ENCODE measurements around the gene CDH23. TPM values are rescaled to one million over a fixed set of nuclear protein-coding genes. Genes with fewer than 3 reads are reported as not detected.

Gene CDH23
- total and polyA plus RNA-seq, 12 donors, result 1.7 to 20.2 (median 7.8) TPM

DNA sequence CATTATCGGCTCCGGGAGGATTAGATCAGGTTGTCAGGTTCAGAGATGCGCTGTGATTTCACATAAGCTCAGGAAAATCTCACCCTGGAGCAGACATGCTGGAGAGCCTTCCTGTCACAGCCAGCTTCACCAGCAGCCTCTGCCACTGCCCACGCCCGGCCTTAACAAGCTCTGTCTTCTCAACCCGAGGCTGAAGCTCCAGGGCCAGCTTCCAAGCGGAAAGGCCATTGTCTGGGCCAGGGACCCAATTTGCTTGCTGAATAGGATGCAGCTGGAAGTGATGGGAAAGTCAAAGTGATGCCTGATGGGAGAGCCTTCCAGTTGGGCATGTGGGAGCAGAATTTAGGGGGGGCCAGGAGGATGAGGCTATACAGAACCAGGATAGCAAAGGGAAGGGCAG is 286.6 kb downstream of the CDH23 start:
- 68 to 86% (median 73%) methylated on average over 5 to 7 of the region's 7 CpGs for WGBS, 4 donors
- Histone ChIP-seq H3K36me3 (replicated peaks in 1 of 2) (no peaks in the 10 kb centered on the region), H3K4me1 (replicated peaks in 1 of 2) (no peaks in the 10 kb centered on the region), H3K27me3 (no peaks in the 10 kb centered on the region), H3K9me3 (replicated peaks in 1 of 3) (no peaks in the 10 kb centered on the region), H3K4me3 (no peak overlapping the region), H3K27ac (no peak overlapping the region)
- TF ChIP-seq POLR2A (IDR thresholded peaks at IDR 0.05), result no peak
- TF ChIP-seq, protein P1, sequence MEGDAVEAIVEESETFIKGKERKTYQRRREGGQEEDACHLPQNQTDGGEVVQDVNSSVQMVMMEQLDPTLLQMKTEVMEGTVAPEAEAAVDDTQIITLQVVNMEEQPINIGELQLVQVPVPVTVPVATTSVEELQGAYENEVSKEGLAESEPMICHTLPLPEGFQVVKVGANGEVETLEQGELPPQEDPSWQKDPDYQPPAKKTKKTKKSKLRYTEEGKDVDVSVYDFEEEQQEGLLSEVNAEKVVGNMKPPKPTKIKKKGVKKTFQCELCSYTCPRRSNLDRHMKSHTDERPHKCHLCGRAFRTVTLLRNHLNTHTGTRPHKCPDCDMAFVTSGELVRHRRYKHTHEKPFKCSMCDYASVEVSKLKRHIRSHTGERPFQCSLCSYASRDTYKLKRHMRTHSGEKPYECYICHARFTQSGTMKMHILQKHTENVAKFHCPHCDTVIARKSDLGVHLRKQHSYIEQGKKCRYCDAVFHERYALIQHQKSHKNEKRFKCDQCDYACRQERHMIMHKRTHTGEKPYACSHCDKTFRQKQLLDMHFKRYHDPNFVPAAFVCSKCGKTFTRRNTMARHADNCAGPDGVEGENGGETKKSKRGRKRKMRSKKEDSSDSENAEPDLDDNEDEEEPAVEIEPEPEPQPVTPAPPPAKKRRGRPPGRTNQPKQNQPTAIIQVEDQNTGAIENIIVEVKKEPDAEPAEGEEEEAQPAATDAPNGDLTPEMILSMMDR (IDR thresholded peaks at IDR 0.05), result no peak
- no peak for DNase-seq
- intact Hi-C loops (cut with DNase I), result no loop called here

DNA sequence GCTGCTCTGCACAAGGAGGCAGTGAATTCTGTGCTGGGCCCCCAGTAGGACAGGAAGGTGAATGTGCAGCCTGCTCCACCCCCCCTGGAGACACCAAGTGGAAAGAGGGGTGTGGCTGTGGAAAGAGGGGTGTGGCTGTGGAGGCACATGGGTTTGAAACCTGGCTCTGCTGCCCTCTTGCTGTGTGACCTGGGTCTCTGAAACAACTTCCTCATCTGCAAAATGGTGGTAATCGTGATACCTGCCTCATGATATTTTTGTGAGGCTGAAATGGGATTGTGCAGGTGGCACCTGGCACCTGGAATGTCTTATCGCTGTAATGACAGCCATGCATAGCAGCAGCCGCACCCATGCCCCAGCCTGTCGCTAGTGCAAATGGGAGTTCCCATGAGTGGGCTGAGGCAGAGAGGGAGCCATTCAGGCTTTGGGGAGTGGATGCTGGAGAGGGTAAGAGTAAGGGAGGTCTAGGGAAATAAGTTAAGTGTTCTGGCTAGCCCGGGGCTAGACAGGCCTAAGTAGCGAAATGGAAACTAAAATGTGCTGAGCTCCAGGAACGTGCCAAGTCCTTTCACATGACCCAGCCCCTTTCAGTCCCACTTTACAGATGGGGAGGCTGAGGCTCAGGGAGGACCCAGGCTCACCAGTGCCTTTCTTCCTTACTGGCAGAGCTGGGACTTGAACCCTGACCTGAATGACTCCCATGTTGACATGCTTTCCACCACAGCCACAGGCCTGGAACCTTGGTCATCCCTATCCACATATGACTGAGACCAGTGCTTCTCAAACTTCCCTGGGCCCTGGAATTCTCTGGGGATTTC is 287.8 kb downstream of the CDH23 start:
- H3K4me3 ChIP-seq, result no peak overlapping the region
- no peak for DNase-seq
- no peaks in the 10 kb centered on the region for H3K4me1 ChIP-seq (replicated peaks in 1 of 2)
- 80 to 87% (median 84%) methylated on average over 6 to 7 of the region's 7 CpGs for WGBS, 4 donors
- no peak for TF ChIP-seq POLR2A (IDR thresholded peaks at IDR 0.05)
- TF ChIP-seq, protein P1 (IDR thresholded peaks at IDR 0.05), result no peak
- intact Hi-C loops (cut with DNase I), result no loop called here
- H3K27me3 ChIP-seq, result no peaks in the 10 kb centered on the region
- no peak overlapping the region for H3K27ac ChIP-seq
- H3K36me3 ChIP-seq (replicated peaks in 1 of 2), result no peaks in the 10 kb centered on the region
- no peaks in the 10 kb centered on the region for H3K9me3 ChIP-seq (replicated peaks in 1 of 3)

- no peak for TF ChIP-seq POLR2A (IDR thresholded peaks at IDR 0.05)
- TF ChIP-seq, protein P1 (IDR thresholded peaks at IDR 0.05), result no peak
- Histone ChIP-seq H3K4me1 (replicated peaks in 1 of 2) (no peaks in the 10 kb centered on the region), H3K9me3 (replicated peaks in 1 of 3) (no peaks in the 10 kb centered on the region), H3K27me3 (no peaks in the 10 kb centered on the region), H3K4me3 (no peak overlapping the region), H3K36me3 (replicated peaks in 1 of 2) (no peaks in the 10 kb centered on the region), H3K27ac (no peak overlapping the region)
- DNase-seq, result no peak
- 85 to 91% (median 89%) methylated on average over 11 to 13 of the region's 13 CpGs for WGBS, 4 donors
- intact Hi-C loops (cut with DNase I), result no loop called here
Measured at GRCh38 chr10:71685554-71686232, 289.0 kb downstream of the CDH23 start.

- no peak for TF ChIP-seq POLR2A (IDR thresholded peaks at IDR 0.05)
- TF ChIP-seq, protein P1 (IDR thresholded peaks at IDR 0.05), result no peak
- Histone ChIP-seq H3K27ac (no peak overlapping the region), H3K4me3 (no peak overlapping the region), H3K27me3 (no peaks in the 10 kb centered on the region), H3K36me3 (replicated peaks in 1 of 2) (no peaks in the 10 kb centered on the region), H3K4me1 (replicated peaks in 1 of 2) (no peaks in the 10 kb centered on the region), H3K9me3 (replicated peaks in 1 of 3) (no peaks in the 10 kb centered on the region)
- no peak for DNase-seq
- intact Hi-C loops (cut with DNase I), result no loop called here
- 60 to 84% (median 82%) methylated on average over 1 to 5 of the region's 5 CpGs for WGBS, 4 donors
Measured at GRCh38 chr10:71687077-71687476, 290.4 kb downstream of the CDH23 start.

Measured in adrenal gland (tissue), 12 donors.